Endothelial cell of umbilical vein (primary cell): ENCODE results near the gene PARN. TPM values are rescaled to one million over a fixed set of nuclear protein-coding genes. Genes with fewer than 3 reads are reported as not detected.

Experiments
- BruUV-seq: library from RNA; stranded (reverse); fragments of 400-500 nt; replicated peaks from 2 replicates; lab custom pipeline; 2021; lab: Mats Ljungman, UMichigan
- CTCF ChIA-PET: fragments of 300-600, 350-600 bp; sonication (Branson Sonifier 250); formaldehyde crosslinking; loops from one replicate; lab custom pipeline; 2021; ENCODE audit warnings: antibody characterized with exemption, inconsistent platforms; lab: Charles Lee
- POLR2A ChIA-PET: fragments of 300-600, 350-600 bp; sonication (Branson Sonifier 250); formaldehyde crosslinking; loops from one replicate; lab custom pipeline; 2021; ENCODE audit warnings: antibody characterized with exemption, inconsistent platforms; lab: Charles Lee
- DNase-seq: peaks from one replicate; pipeline ENCODE4 v3.0.0-alpha.2; 2011; ENCODE audit warnings: low read depth, low spot score
- FAIRE-seq: peaks from 2 replicates; lab custom pipeline; 2011; peaks lifted over from hg19 to GRCh38; lab: Jason Lieb, UNC
- H2AFZ ChIP-seq: 2 replicates; pipeline ENCODE4 v1.6.0; 2012; ENCODE audit warnings: low read depth, low read length, control low read depth, inconsistent platforms
- H3K27ac ChIP-seq: 2 replicates; pipeline ENCODE4 v1.5.1; 2011; ENCODE audit warnings: low read depth, mild to moderate bottlenecking, control low read depth, low read length, moderate library complexity; ENCODE audit not compliant: insufficient read depth
- H3K27me3 ChIP-seq, 2 experiments: 2 replicates each; pipeline versions ENCODE4 v1.6.0 to v1.6.1; 2011; ENCODE audit warnings: low read length in 2 of 2, mixed read lengths in 1 of 2; ENCODE audit not compliant: control insufficient read depth in 2 of 2, insufficient read depth in 2 of 2
- H3K36me3 ChIP-seq, 2 experiments: 2 replicates in 1 of 2; 3 replicates in 1 of 2; pipeline ENCODE4 v1.5.1; 2011; ENCODE audit warnings: low read length in 2 of 2, mild to moderate bottlenecking in 1 of 2, moderate library complexity in 1 of 2; ENCODE audit not compliant: control insufficient read depth in 2 of 2, insufficient read depth in 2 of 2; ENCODE audit errors: extremely low read depth in 1 of 2
- H3K4me1 ChIP-seq: 3 replicates; pipeline ENCODE4 v1.5.1; 2011; ENCODE audit warnings: mild to moderate bottlenecking, low read length; ENCODE audit not compliant: control insufficient read depth, insufficient read depth; ENCODE audit errors: extremely low read depth
- H3K4me2 ChIP-seq: 2 replicates; pipeline ENCODE4 v1.6.1; 2011; ENCODE audit warnings: low read length, control low read depth, mixed read lengths; ENCODE audit not compliant: insufficient read depth
- H3K4me3 ChIP-seq, 3 experiments: fragments of 200-600 bp in 1 of 3; sonication (generic), shearing (Covaris generic) in 1 of 3; replicated peaks in 1 of 3; 2 replicates each; pipeline ENCODE4 v1.5.1; 2011 to 2016; ENCODE audit warnings: control low read depth in 3 of 3, low read length in 3 of 3, mild to moderate bottlenecking in 2 of 3, inconsistent platforms in 1 of 3, low read depth in 1 of 3, moderate library complexity in 1 of 3; ENCODE audit not compliant: insufficient read depth in 1 of 3
- H3K79me2 ChIP-seq: 2 replicates; pipeline ENCODE4 v1.6.0; 2012; ENCODE audit warnings: low read length, inconsistent platforms; ENCODE audit not compliant: control insufficient read depth, insufficient read depth
- H3K9ac ChIP-seq: replicated peaks from 2 replicates; pipeline ENCODE3; 2011; ENCODE audit warnings: low read length, control low read depth; ENCODE audit not compliant: insufficient read depth; ENCODE audit errors: extremely low read depth
- H3K9me1 ChIP-seq: replicated peaks from 3 replicates; pipeline ENCODE4 v1.6.0; 2011; ENCODE audit warnings: mild to moderate bottlenecking, low read length; ENCODE audit not compliant: control insufficient read depth, insufficient read depth; ENCODE audit errors: extremely low read depth
- H3K9me3 ChIP-seq: replicated peaks from 2 replicates; pipeline ENCODE4 v1.5.1; 2012; ENCODE audit warnings: low read length, inconsistent platforms; ENCODE audit not compliant: control insufficient read depth, insufficient read depth
- H4K20me1 ChIP-seq: replicated peaks from 2 replicates; pipeline ENCODE3; 2011; ENCODE audit warnings: mild to moderate bottlenecking, low read length; ENCODE audit not compliant: control insufficient read depth, insufficient read depth; ENCODE audit errors: extremely low read depth
- EZH2 ChIP-seq: IDR thresholded peaks from 2 replicates; pipeline ENCODE4 v1.6.1; 2012; ENCODE audit warnings: borderline replicate concordance, low read depth, mild to moderate bottlenecking, moderate library complexity, low read length, inconsistent platforms; ENCODE audit not compliant: severe bottlenecking
- FOS ChIP-seq: IDR thresholded peaks from 2 replicates; pipeline ENCODE4 v1.6.1; 2011; ENCODE audit warnings: mild to moderate bottlenecking, low read length, moderate library complexity, borderline replicate concordance; ENCODE audit not compliant: insufficient read depth
- GATA2 ChIP-seq: IDR thresholded peaks from 2 replicates; pipeline ENCODE4 v1.7.0; 2011; ENCODE audit warnings: low read depth, mild to moderate bottlenecking, moderate library complexity, mixed read lengths, low read length; ENCODE audit not compliant: insufficient read length, insufficient read depth
- JUN ChIP-seq: IDR thresholded peaks from 2 replicates; pipeline ENCODE4 v1.6.1; 2011; ENCODE audit warnings: borderline replicate concordance, low read depth; ENCODE audit not compliant: insufficient read length, insufficient read depth
- MYC ChIP-seq: IDR thresholded peaks from one replicate; pipeline ENCODE4 v1.6.1; 2011; ENCODE audit warnings: mild to moderate bottlenecking, low read depth, low read length
- POLR2A ChIP-seq: IDR thresholded peaks from 2 replicates; pipeline ENCODE4 v1.6.1; 2012; ENCODE audit warnings: low read depth, mild to moderate bottlenecking, control low read depth, low read length
- POLR2AphosphoS5 ChIP-seq: IDR thresholded peaks from 2 replicates; pipeline ENCODE4 v1.6.1; 2012; ENCODE audit warnings: low read depth, mild to moderate bottlenecking, control low read depth, low read length, moderate library complexity; ENCODE audit not compliant: insufficient read depth
- dilution Hi-C: fragments of 300-500 bp; cut with MboI; formaldehyde crosslinking; loops from one replicate; pipeline ENCODE4 v1.15.0; 2019; ENCODE audit warnings: low sequenced_read_pairs; ENCODE audit not compliant: extremely low pct_ligation_motif_present
- intact Hi-C: fragments of 100-400 bp; cut with micrococcal nuclease; formaldehyde crosslinking; loops from one replicate; pipeline ENCODE4 v1.10.0; 2022
- polyA plus RNA-seq, 4 experiments: library from polyadenylated mRNA; depleted of rRNA in 3 of 4; stranded (reverse) in 3 of 4; unstranded in 1 of 4; fragments of >200 nt; gene quantifications; 2 replicates each; pipeline versions ENCODE4 v1.2.1 to v1.2.3, GENCODE V29; 2011 to 2012; ENCODE audit warnings: missing spikeins in 1 of 4
- total RNA-seq: library from RNA; stranded (reverse); gene quantifications from 2 replicates; pipeline ENCODE4 v1.2.3, GENCODE V29; 2021
- TF ChIP-seq, protein P1 (sequence below): IDR thresholded peaks from 2 replicates; pipeline ENCODE4 v1.6.1; 2011; ENCODE audit not compliant: insufficient read depth, insufficient read length
- TF ChIP-seq, protein P2 (sequence below), 2 donors: IDR thresholded peaks; 1 replicate in 1 of 2; 2 replicates in 1 of 2; pipeline ENCODE4 v1.5.1; 2011; ENCODE audit warnings: low read length in 2 of 2, mild to moderate bottlenecking in 2 of 2, moderate library complexity in 2 of 2, control low read depth in 1 of 2, inconsistent platforms in 1 of 2, low read depth in 1 of 2; ENCODE audit not compliant: insufficient read depth in 1 of 2; ENCODE audit errors: extremely low read depth in 1 of 2

PARN gene
- total and polyA plus RNA-seq, 2 donors (not counting 3 experiments of a cell fraction or from before 2014, with no cell fraction given), result 16.9 to 24.6 TPM

DNA sequence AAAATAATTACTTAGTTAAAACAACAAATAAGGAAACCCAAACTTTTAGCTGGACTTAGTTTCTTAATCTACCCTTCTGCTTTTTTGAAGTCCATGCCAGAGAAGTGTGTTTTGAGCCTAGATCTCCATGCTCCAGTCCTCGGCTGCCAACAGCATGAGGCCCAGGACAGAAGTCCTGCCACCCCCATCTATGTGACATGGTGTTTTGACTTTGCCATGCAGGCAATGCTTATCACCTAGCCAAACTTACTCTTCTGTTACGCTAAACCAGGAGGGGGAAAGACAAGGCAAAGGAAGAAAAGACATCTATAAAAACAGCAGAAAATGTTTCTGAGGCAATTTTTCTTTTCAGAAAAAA lies 119.5 kb downstream of the PARN start:
- H3K4me2 ChIP-seq, result no peak overlapping the region
- dilution Hi-C loops, result no loop called here
- no peak overlapping the region for H3K27ac ChIP-seq
- H3K4me3 ChIP-seq, result no peak overlapping the region
- no peaks in the 10 kb centered on the region for H3K27me3 ChIP-seq
- no peaks in the 10 kb centered on the region for H4K20me1 ChIP-seq
- no peaks in the 10 kb centered on the region for H3K36me3 ChIP-seq
- ChIA-PET POLR2A (no interaction called here), CTCF (interaction anchor here (2.4 kb wide), 1 partner anchor 9 kb away, joined by 10 read pairs; no protein-coding TSS in a partner anchor)
- BruUV-seq, result no TSS peak
- H3K9me3 ChIP-seq, result no peaks in the 10 kb centered on the region
- H2AFZ ChIP-seq, result no peak overlapping the region
- intact Hi-C loops, result no loop called here
- no peaks in the 10 kb centered on the region for H3K9me1 ChIP-seq
- TF ChIP-seq GATA2 (no peak), JUN (no peak), POLR2AphosphoS5 (no peak), POLR2A (no peak)
- TF ChIP-seq, protein P1, sequence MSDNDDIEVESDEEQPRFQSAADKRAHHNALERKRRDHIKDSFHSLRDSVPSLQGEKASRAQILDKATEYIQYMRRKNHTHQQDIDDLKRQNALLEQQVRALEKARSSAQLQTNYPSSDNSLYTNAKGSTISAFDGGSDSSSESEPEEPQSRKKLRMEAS, result no peak
- TF ChIP-seq, protein P2, sequence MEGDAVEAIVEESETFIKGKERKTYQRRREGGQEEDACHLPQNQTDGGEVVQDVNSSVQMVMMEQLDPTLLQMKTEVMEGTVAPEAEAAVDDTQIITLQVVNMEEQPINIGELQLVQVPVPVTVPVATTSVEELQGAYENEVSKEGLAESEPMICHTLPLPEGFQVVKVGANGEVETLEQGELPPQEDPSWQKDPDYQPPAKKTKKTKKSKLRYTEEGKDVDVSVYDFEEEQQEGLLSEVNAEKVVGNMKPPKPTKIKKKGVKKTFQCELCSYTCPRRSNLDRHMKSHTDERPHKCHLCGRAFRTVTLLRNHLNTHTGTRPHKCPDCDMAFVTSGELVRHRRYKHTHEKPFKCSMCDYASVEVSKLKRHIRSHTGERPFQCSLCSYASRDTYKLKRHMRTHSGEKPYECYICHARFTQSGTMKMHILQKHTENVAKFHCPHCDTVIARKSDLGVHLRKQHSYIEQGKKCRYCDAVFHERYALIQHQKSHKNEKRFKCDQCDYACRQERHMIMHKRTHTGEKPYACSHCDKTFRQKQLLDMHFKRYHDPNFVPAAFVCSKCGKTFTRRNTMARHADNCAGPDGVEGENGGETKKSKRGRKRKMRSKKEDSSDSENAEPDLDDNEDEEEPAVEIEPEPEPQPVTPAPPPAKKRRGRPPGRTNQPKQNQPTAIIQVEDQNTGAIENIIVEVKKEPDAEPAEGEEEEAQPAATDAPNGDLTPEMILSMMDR (IDR thresholded peaks at IDR 0.05; ENCODE audit: extremely low read depth in 1 of 2, insufficient read depth in 1 of 2, low read depth in 1 of 2, low read length in 2 of 2), result no peak
- no peak overlapping the region for H3K9ac ChIP-seq
- H3K79me2 ChIP-seq, result no peaks in the 10 kb centered on the region
- no peaks in the 10 kb centered on the region for H3K4me1 ChIP-seq
- DNase-seq, result no peak
- FAIRE-seq, result no peak

DNA sequence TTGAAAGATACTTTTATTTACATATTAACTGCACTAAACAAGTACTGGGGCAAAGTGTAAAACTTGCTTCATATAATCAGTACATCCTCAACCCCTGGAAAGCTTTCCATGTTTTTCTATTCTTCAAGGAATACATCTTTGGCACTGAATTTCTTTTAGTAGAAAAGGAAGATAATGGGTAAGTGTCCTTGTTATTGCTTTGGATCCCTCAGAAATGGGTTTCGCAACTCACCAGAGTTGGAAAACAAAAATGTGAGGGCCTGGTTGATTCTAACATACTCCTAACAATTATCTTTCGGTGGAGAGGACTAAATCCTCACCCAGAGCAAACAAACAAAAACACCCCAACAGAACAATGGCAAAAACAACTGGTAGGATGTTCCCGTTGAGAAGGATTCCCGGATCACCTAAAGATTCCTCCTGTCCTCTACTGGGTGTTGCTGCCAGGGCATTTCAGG lies 120.4 kb downstream of the PARN start:
- no peaks in the 10 kb centered on the region for H3K27me3 ChIP-seq
- TF ChIP-seq FOS, result no peak
- TF ChIP-seq POLR2A, result no peak
- no peak for TF ChIP-seq POLR2AphosphoS5
- TF ChIP-seq, protein P2 (IDR thresholded peaks at IDR 0.05; ENCODE audit: extremely low read depth in 1 of 2, insufficient read depth in 1 of 2, low read depth in 1 of 2, low read length in 2 of 2), result no peak
- no peak for TF ChIP-seq JUN
- TF ChIP-seq GATA2, result no peak
- no peak for TF ChIP-seq EZH2
- TF ChIP-seq, protein P1, result no peak
- no peak for TF ChIP-seq MYC
- H4K20me1 ChIP-seq, result no peaks in the 10 kb centered on the region
- FAIRE-seq, result no peak
- no TSS peak for BruUV-seq
- no peaks in the 10 kb centered on the region for H3K9me1 ChIP-seq
- no peak for DNase-seq
- H3K4me1 ChIP-seq, result no peaks in the 10 kb centered on the region
- H3K4me2 ChIP-seq, result no peak overlapping the region
- no peak overlapping the region for H3K4me3 ChIP-seq
- no peaks in the 10 kb centered on the region for H3K9me3 ChIP-seq
- dilution Hi-C loops, result no loop called here
- no peak overlapping the region for H2AFZ ChIP-seq
- CTCF ChIA-PET, result no interaction called here
- no peaks in the 10 kb centered on the region for H3K36me3 ChIP-seq
- intact Hi-C loops, result no loop called here
- H3K79me2 ChIP-seq, result no peaks in the 10 kb centered on the region
- POLR2A ChIA-PET, result no interaction called here
- no peak overlapping the region for H3K9ac ChIP-seq
- no peak overlapping the region for H3K27ac ChIP-seq
